MM.1S (cell line): ENCODE measurements around the gene XPR1.

ENCODE experiments used
- DNase-seq: peaks from one replicate; pipeline ENCODE4 v3.0.0-alpha.2; 2015
- H2AFZ ChIP-seq: fragments of 300-600 bp; sonication (generic); 2 replicates; pipeline ENCODE4 v1.6.0; 2016; ENCODE audit warnings: antibody characterized with exemption, low read length
- H3F3A ChIP-seq: fragments of 300-600 bp; sonication (generic); 2 replicates; pipeline ENCODE4 v1.6.1; 2016; ENCODE audit warnings: mild to moderate bottlenecking, antibody characterized with exemption, low read length, moderate library complexity, mixed read lengths; ENCODE audit not compliant: insufficient read depth
- H3K27ac ChIP-seq: fragments of 300-600 bp; sonication (generic); 2 replicates; pipeline ENCODE4 v1.5.1; 2016; ENCODE audit warnings: mild to moderate bottlenecking, low read length
- H3K27me3 ChIP-seq: fragments of 300-600 bp; sonication (generic); replicated peaks from 2 replicates; pipeline ENCODE4 v1.6.0; 2016; ENCODE audit warnings: low read length; ENCODE audit not compliant: insufficient read depth
- H3K36me3 ChIP-seq: fragments of 300-600 bp; sonication (generic); replicated peaks from 2 replicates; pipeline ENCODE4 v1.6.1; 2016; ENCODE audit warnings: mild to moderate bottlenecking, low read length, mixed read lengths; ENCODE audit not compliant: insufficient read depth
- H3K4me1 ChIP-seq: fragments of 300-600 bp; sonication (generic); 2 replicates; pipeline ENCODE4 v1.6.1; 2016; ENCODE audit warnings: low read length, mixed read lengths
- H3K4me2 ChIP-seq: fragments of 300-600 bp; sonication (generic); 2 replicates; pipeline ENCODE4 v1.6.0; 2016; ENCODE audit warnings: low read depth, low read length
- H3K4me3 ChIP-seq: fragments of 300-600 bp; sonication (generic); 2 replicates; pipeline ENCODE4 v1.5.1; 2016; ENCODE audit warnings: low read length, mixed read lengths
- H3K79me2 ChIP-seq: fragments of 300-600 bp; sonication (generic); 2 replicates; pipeline ENCODE4 v1.6.1; 2016; ENCODE audit warnings: mixed run types, low read length, mixed read lengths
- H3K9ac ChIP-seq: fragments of 300-600 bp; sonication (generic); 2 replicates; pipeline ENCODE4 v1.6.1; 2016; ENCODE audit warnings: low read length, mixed read lengths
- H3K9me2 ChIP-seq: fragments of 300-600 bp; sonication (generic); replicated peaks from 2 replicates; pipeline ENCODE4 v1.6.1; 2016; ENCODE audit warnings: mild to moderate bottlenecking, low read length, mixed read lengths; ENCODE audit not compliant: insufficient read depth
- H3K9me3 ChIP-seq: fragments of 300-600 bp; sonication (generic); replicated peaks from 2 replicates; pipeline ENCODE4 v1.6.1; 2016; ENCODE audit warnings: mild to moderate bottlenecking, low read length, mixed read lengths; ENCODE audit not compliant: insufficient read depth
- H4K20me1 ChIP-seq: fragments of 300-600 bp; sonication (generic); 2 replicates; pipeline ENCODE4 v1.6.1; 2016; ENCODE audit warnings: mild to moderate bottlenecking, low read length, moderate library complexity, mixed read lengths; ENCODE audit not compliant: insufficient read depth
- EZH2 ChIP-seq: fragments of 300-600 bp; sonication (generic); optimal IDR thresholded peaks from 2 replicates; pipeline ENCODE3; 2017; ENCODE audit warnings: low read depth, mild to moderate bottlenecking, antibody characterized with exemption, low read length, mixed read lengths
- EZH2phosphoT487 ChIP-seq: fragments of 300-600 bp; sonication (generic); IDR thresholded peaks from 2 replicates; pipeline ENCODE4 v1.6.1; 2018; ENCODE audit warnings: antibody characterized with exemption, low read length
- TF ChIP-seq, protein P1 (sequence below): fragments of 300-600 bp; sonication (generic); IDR thresholded peaks from 2 replicates; pipeline ENCODE4 v1.5.1; 2016; ENCODE audit warnings: antibody characterized with exemption, low read length, mixed read lengths

Gene XPR1

DNA sequence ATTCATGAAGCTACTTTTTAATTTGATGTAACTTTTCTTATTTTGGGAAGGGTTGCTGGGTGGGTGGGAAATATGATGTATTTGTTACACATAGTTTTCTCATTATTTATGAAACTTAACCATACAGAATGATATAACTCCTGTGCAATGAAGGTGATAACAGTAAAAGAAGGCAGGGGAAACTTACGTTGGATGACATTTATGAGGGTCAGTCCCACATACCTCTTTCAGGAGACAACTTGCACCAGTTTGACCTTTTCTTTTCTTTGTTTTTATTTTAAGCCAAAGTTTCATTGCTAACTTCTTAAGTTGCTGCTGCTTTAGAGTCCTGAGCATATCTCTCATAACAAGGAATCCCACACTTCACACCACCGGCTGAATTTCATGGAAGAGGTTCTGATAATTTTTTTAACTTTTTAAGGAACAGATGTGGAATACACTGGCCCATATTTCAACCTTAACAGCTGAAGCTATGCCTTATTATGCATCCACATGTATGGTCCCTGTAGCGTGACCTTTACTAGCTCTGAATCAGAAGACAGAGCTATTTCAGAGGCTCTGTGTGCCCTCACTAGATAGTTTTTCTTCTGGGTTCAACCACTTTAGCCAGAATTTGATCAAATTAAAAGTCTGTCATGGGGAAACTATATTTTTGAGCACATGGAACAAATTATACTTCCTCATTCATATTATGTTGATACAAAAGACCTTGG lies 252.9 kb downstream of the XPR1 start:
- Histone ChIP-seq H3K4me3 (no peak overlapping the region), H3K79me2 (no peaks in the 10 kb centered on the region), H3K9ac (no peak overlapping the region), H3K9me3 (no peaks in the 10 kb centered on the region), H2AFZ (no peak overlapping the region), H3K36me3 (no peaks in the 10 kb centered on the region), H3K27me3 (no peaks in the 10 kb centered on the region), H3F3A (no peaks in the 10 kb centered on the region), H4K20me1 (no peaks in the 10 kb centered on the region), H3K4me1 (peaks cover 13% of the 10 kb centered on the region), H3K27ac (no peak overlapping the region), H3K9me2 (no peaks in the 10 kb centered on the region), H3K4me2 (no peak overlapping the region)
- DNase-seq = no peak
- TF ChIP-seq EZH2phosphoT487 = no peak
- no peak for TF ChIP-seq EZH2
- TF ChIP-seq, protein P1, sequence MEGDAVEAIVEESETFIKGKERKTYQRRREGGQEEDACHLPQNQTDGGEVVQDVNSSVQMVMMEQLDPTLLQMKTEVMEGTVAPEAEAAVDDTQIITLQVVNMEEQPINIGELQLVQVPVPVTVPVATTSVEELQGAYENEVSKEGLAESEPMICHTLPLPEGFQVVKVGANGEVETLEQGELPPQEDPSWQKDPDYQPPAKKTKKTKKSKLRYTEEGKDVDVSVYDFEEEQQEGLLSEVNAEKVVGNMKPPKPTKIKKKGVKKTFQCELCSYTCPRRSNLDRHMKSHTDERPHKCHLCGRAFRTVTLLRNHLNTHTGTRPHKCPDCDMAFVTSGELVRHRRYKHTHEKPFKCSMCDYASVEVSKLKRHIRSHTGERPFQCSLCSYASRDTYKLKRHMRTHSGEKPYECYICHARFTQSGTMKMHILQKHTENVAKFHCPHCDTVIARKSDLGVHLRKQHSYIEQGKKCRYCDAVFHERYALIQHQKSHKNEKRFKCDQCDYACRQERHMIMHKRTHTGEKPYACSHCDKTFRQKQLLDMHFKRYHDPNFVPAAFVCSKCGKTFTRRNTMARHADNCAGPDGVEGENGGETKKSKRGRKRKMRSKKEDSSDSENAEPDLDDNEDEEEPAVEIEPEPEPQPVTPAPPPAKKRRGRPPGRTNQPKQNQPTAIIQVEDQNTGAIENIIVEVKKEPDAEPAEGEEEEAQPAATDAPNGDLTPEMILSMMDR = no peak

DNA sequence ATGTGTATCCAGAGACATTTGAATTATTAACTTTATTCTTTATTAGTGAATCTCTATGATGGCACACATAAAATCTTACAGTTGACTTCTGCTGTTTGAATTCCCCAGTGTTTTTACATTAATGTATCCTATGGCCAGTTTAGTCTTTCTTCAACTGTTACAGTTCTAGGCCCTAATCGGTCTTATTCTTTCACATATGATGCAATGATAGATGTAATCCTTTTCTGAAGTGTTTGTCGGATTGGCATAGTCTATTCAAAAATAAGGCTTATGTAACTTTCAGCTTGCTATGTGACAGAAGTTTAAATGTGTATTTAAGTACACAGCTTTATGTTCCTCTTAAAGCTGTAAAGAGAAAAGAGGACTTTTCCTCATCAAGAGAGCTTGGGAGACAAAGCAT lies 254.5 kb downstream of the XPR1 start:
- H3K27ac ChIP-seq = no peak overlapping the region
- H3K4me3 ChIP-seq = no peak overlapping the region
- TF ChIP-seq EZH2phosphoT487 = no peak
- TF ChIP-seq, protein P1 = no peak
- TF ChIP-seq EZH2 = no peak
- H3K79me2 ChIP-seq = no peaks in the 10 kb centered on the region
- H3K27me3 ChIP-seq = no peaks in the 10 kb centered on the region
- no peak overlapping the region for H2AFZ ChIP-seq
- H3F3A ChIP-seq = no peaks in the 10 kb centered on the region
- no peak for DNase-seq
- no peaks in the 10 kb centered on the region for H3K9me2 ChIP-seq
- H3K9ac ChIP-seq = no peak overlapping the region
- H4K20me1 ChIP-seq = no peaks in the 10 kb centered on the region
- H3K36me3 ChIP-seq = no peaks in the 10 kb centered on the region
- no peaks in the 10 kb centered on the region for H3K9me3 ChIP-seq
- peaks cover 13% of the 10 kb centered on the region for H3K4me1 ChIP-seq
- no peak overlapping the region for H3K4me2 ChIP-seq

DNA sequence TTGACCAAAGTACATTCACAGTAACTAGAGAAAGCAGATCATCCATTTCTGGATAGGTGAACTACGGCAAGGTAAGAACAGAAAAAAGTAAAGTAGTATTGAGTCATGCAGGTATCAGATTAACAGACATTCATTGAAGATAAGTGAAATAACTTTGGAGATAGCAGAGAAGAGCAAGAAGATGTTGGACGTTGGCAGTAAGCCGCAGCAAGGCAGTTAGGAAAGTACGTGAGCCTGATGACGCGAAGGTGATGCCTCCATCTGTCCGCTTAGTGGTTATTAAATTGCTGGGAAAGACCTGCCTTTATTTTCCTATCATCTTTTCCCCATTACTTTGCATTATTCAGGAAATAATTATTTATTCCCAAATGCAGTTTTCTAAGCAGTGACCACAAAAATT lies 256.0 kb downstream of the XPR1 start:
- Histone ChIP-seq H3K9me2 (no peaks in the 10 kb centered on the region), H3K4me1 (peaks cover 13% of the 10 kb centered on the region), H3F3A (no peaks in the 10 kb centered on the region), H3K27me3 (no peaks in the 10 kb centered on the region), H3K4me3 (no peak overlapping the region), H2AFZ (no peak overlapping the region), H3K4me2 (no peak overlapping the region), H3K9me3 (no peaks in the 10 kb centered on the region), H4K20me1 (no peaks in the 10 kb centered on the region), H3K9ac (no peak overlapping the region), H3K36me3 (no peaks in the 10 kb centered on the region), H3K79me2 (no peaks in the 10 kb centered on the region), H3K27ac (no peak overlapping the region)
- no peak for DNase-seq
- TF ChIP-seq EZH2phosphoT487 (no peak), EZH2 (no peak)
- TF ChIP-seq, protein P1 = no peak
